K562 (cell line): ENCODE measurements around the gene PAAF1.

Experiments used
- BACH1 ChIP-seq: fragments of 200-800 bp; sonication (Bioruptor generic); IDR thresholded peaks from 2 replicates; pipeline ENCODE4 v1.6.1; 2016; ENCODE audit warnings: missing genetic modification characterization, missing compliant biosample characterization
- CREB1 ChIP-seq, 2 experiments: sonication (generic) in 1 of 2; formaldehyde crosslinking in 1 of 2; IDR thresholded peaks; 2 replicates each; pipeline versions ENCODE4 v1.6.1 to v1.8.0; 2012 to 2022; ENCODE audit warnings: inconsistent platforms in 1 of 2, mild to moderate bottlenecking in 1 of 2, missing genetic modification reagents in 1 of 2, moderate library complexity in 1 of 2
- CTCF ChIP-seq, 3 experiments: IDR thresholded peaks in 2 of 3; conservative IDR thresholded peaks in 1 of 3; 2 replicates each; pipeline ENCODE4 v1.5.1; 2011 to 2012; ENCODE audit warnings: low read length in 3 of 3, mild to moderate bottlenecking in 3 of 3, control low read depth in 2 of 3, improper control_type of control experiment in 1 of 3, inconsistent platforms in 1 of 3, low read depth in 1 of 3, mixed read lengths in 1 of 3, moderate library complexity in 1 of 3; ENCODE audit not compliant: insufficient read depth in 2 of 3
- EP300 ChIP-seq: IDR thresholded peaks from 2 replicates; pipeline ENCODE4 v1.6.1; 2012; ENCODE audit warnings: low read length, improper control_type of control experiment
- FOXM1 ChIP-seq, 2 experiments: fragments of 450-650 bp in 1 of 2; sonication (generic) in 1 of 2; formaldehyde crosslinking in 1 of 2; IDR thresholded peaks; 2 replicates each; pipeline versions ENCODE4 v1.6.1 to v1.9.0; 2017 to 2022; ENCODE audit warnings: low read depth in 2 of 2, mild to moderate bottlenecking in 2 of 2, missing genetic modification reagents in 1 of 2, moderate library complexity in 1 of 2
- ILF3 ChIP-seq: fragments of 450-650 bp; IDR thresholded peaks from 2 replicates; pipeline ENCODE4 v1.6.1; 2018; ENCODE audit warnings: antibody characterized with exemption, mild to moderate bottlenecking, moderate library complexity, borderline replicate concordance
- MYBL2 ChIP-seq, 2 experiments: fragments of 450-650 bp in 1 of 2; sonication (generic) in 1 of 2; formaldehyde crosslinking in 1 of 2; IDR thresholded peaks; 2 replicates each; pipeline versions ENCODE4 v1.6.1 to v1.8.1; 2017 to 2022; ENCODE audit warnings: borderline replicate concordance in 1 of 2, inconsistent platforms in 1 of 2, low read depth in 1 of 2, mild to moderate bottlenecking in 1 of 2, missing genetic modification reagents in 1 of 2, moderate library complexity in 1 of 2
- POLR2AphosphoS5 ChIP-seq: IDR thresholded peaks from 2 replicates; pipeline ENCODE4 v1.6.1; 2011; ENCODE audit warnings: mild to moderate bottlenecking, low read depth, low read length, moderate library complexity; ENCODE audit not compliant: control insufficient read depth, insufficient read depth
- SMAD3 ChIP-seq: fragments of 450-650 bp; formaldehyde crosslinking; conservative IDR thresholded peaks from 2 replicates; pipeline ENCODE4 v1.4.0; 2020; ENCODE audit warnings: mild to moderate bottlenecking
- TBP ChIP-seq: optimal IDR thresholded peaks from 2 replicates; pipeline ENCODE3; 2011; ENCODE audit warnings: low read depth, low read length, improper control_type of control experiment
- ZBTB26 ChIP-seq: fragments of 450-650 bp; formaldehyde crosslinking; IDR thresholded peaks from 2 replicates; pipeline ENCODE4 v1.4.0; 2022; ENCODE audit warnings: missing genetic modification characterization
- TF ChIP-seq, protein P1 (sequence below), 2 experiments: IDR thresholded peaks; 2 replicates each; pipeline ENCODE4 v1.6.1; 2012; ENCODE audit warnings: improper control_type of control experiment in 2 of 2, low read depth in 2 of 2, low read length in 2 of 2, borderline replicate concordance in 1 of 2
- TF ChIP-seq, protein P2 (sequence below): fragments of 250-450 bp; sonication (Bioruptor Pico); IDR thresholded peaks from 2 replicates; pipeline ENCODE4 v1.4.0; 2020

DNA sequence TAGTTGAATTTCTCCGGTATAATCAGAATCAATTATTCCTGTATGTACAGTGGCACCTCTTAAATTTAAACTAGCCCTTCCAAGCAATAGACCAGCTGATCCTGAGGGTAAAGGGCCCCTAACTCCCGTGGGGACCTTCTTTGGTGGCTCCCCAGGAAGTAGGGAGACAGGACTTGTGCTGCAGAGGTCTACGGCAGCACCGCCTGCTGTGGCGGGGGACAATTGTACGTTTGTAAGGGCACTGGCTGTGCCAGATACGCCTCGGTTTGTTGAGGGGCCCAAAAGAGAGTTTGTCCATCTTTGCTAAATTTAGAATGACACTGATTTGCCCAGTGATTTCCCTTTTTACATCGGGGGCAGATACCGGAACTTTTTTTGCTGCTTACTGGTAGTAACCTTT is 68.1 kb downstream of the PAAF1 start:
- TF ChIP-seq POLR2AphosphoS5: no peak
- no peak for TF ChIP-seq ILF3
- TF ChIP-seq, protein P1, sequence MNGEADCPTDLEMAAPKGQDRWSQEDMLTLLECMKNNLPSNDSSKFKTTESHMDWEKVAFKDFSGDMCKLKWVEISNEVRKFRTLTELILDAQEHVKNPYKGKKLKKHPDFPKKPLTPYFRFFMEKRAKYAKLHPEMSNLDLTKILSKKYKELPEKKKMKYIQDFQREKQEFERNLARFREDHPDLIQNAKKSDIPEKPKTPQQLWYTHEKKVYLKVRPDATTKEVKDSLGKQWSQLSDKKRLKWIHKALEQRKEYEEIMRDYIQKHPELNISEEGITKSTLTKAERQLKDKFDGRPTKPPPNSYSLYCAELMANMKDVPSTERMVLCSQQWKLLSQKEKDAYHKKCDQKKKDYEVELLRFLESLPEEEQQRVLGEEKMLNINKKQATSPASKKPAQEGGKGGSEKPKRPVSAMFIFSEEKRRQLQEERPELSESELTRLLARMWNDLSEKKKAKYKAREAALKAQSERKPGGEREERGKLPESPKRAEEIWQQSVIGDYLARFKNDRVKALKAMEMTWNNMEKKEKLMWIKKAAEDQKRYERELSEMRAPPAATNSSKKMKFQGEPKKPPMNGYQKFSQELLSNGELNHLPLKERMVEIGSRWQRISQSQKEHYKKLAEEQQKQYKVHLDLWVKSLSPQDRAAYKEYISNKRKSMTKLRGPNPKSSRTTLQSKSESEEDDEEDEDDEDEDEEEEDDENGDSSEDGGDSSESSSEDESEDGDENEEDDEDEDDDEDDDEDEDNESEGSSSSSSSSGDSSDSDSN (IDR thresholded peaks at IDR 0.05; ENCODE audit: borderline replicate concordance in 1 of 2, low read depth in 2 of 2, low read length in 2 of 2): no peak
- no peak for TF ChIP-seq MYBL2 (IDR thresholded peaks at IDR 0.05; ENCODE audit: low read depth)
- no peak for TF ChIP-seq MYBL2 (CRISPR knock-in tag; IDR thresholded peaks at IDR 0.05; ENCODE audit: borderline replicate concordance)
- no peak for TF ChIP-seq BACH1 (tag)
- TF ChIP-seq TBP: no peak
- TF ChIP-seq CREB1 (IDR thresholded peaks at IDR 0.05): no peak
- no peak for TF ChIP-seq CREB1 (CRISPR knock-in tag; IDR thresholded peaks at IDR 0.05)
- TF ChIP-seq, protein P2, sequence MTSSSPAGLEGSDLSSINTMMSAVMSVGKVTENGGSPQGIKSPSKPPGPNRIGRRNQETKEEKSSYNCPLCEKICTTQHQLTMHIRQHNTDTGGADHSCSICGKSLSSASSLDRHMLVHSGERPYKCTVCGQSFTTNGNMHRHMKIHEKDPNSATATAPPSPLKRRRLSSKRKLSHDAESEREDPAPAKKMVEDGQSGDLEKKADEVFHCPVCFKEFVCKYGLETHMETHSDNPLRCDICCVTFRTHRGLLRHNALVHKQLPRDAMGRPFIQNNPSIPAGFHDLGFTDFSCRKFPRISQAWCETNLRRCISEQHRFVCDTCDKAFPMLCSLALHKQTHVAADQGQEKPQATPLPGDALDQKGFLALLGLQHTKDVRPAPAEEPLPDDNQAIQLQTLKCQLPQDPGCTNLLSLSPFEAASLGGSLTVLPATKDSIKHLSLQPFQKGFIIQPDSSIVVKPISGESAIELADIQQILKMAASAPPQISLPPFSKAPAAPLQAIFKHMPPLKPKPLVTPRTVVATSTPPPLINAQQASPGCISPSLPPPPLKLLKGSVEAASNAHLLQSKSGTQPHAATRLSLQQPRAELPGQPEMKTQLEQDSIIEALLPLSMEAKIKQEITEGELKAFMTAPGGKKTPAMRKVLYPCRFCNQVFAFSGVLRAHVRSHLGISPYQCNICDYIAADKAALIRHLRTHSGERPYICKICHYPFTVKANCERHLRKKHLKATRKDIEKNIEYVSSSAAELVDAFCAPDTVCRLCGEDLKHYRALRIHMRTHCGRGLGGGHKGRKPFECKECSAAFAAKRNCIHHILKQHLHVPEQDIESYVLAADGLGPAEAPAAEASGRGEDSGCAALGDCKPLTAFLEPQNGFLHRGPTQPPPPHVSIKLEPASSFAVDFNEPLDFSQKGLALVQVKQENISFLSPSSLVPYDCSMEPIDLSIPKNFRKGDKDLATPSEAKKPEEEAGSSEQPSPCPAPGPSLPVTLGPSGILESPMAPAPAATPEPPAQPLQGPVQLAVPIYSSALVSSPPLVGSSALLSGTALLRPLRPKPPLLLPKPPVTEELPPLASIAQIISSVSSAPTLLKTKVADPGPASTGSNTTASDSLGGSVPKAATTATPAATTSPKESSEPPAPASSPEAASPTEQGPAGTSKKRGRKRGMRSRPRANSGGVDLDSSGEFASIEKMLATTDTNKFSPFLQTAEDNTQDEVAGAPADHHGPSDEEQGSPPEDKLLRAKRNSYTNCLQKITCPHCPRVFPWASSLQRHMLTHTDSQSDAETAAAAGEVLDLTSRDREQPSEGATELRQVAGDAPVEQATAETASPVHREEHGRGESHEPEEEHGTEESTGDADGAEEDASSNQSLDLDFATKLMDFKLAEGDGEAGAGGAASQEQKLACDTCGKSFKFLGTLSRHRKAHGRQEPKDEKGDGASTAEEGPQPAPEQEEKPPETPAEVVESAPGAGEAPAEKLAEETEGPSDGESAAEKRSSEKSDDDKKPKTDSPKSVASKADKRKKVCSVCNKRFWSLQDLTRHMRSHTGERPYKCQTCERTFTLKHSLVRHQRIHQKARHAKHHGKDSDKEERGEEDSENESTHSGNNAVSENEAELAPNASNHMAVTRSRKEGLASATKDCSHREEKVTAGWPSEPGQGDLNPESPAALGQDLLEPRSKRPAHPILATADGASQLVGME (CRISPR knock-in tag): no peak
- TF ChIP-seq EP300: no peak
- no peak for TF ChIP-seq FOXM1 (IDR thresholded peaks at IDR 0.05; ENCODE audit: low read depth)
- TF ChIP-seq FOXM1 (CRISPR knock-in tag; IDR thresholded peaks at IDR 0.05; ENCODE audit: low read depth): no peak
- no peak for TF ChIP-seq ZBTB26 (CRISPR knock-in tag)
- no peak for TF ChIP-seq CTCF (IDR thresholded peaks at IDR 0.05 in 2 of 3, conservative IDR thresholded peaks at IDR 0.05 in 1 of 3; ENCODE audit: insufficient read depth in 2 of 3, low read depth in 1 of 3, low read length in 3 of 3)
- TF ChIP-seq SMAD3 (CRISPR knock-in tag): no peak
